GM18511 (cell line): ENCODE data around the gene NKAP.
A peak's percentile ranks its signal among the peaks of the same experiment; 100 is the strongest.
"Not testable (repeated sequence)": the region's sequence is repeated elsewhere in the genome, so short reads cannot be mapped to it uniquely, and the experiment has no call there.

Experiments
- ATAC-seq: cut with Tn5 transposase; IDR thresholded peaks from one replicate; pipeline ENCODE4 v1.9.1; 2021; ENCODE audit warnings: mild to moderate bottlenecking, moderate library complexity; ENCODE audit not compliant: unreplicated experiment

The NKAP gene

DNA sequence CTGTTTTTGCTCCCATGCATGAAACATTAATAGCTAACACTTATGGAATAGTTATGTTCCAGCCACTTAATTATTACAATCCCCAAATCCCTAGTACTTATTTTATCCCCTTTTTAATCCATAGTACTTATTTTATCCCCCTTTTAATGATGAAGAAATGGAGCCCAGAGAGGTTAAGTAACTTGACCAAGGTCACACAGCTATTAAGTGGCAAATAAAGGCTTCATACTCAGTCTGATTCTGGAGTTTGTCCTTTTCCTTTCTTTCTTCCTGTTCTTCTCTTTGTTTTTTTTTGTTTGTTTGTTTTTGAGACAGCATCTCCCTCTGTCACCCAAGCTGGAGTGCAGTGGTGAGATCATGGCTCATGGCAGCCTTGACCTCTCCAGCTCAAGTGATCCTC lies 2.2 kb downstream of the NKAP start:
- ATAC-seq, result no peak

DNA sequence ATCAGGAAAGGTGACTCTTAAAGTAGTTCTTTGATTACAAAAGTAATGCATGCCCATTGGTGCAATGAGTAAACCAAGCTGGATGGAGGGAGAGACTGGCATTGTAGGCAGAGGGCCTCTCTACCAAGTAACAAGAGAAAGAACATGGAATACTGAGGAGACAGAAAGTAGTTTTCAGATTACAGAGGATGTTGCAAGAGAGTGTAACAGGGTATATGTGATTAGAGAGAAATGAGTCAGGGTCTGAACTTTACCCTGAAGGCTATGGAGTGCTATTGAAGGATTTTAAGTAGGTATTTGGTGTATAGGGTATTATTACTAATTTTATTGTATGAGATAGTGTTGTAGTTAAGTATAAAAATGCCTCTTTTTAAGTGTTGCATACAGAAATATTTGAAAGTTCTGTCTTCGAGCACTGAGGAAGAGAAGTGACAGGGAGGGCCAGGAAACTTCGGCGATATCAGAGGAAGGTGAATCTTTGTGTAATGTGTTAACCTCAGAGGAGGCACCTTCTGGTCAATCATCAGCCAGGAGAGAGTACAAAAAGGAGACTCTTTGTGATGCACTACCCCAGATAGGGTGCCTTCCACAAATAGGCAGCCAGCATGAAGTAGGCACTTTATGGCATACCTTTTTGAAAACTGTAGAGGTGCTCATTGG lies 8.2 kb downstream of the NKAP start:
- no peak for ATAC-seq

DNA sequence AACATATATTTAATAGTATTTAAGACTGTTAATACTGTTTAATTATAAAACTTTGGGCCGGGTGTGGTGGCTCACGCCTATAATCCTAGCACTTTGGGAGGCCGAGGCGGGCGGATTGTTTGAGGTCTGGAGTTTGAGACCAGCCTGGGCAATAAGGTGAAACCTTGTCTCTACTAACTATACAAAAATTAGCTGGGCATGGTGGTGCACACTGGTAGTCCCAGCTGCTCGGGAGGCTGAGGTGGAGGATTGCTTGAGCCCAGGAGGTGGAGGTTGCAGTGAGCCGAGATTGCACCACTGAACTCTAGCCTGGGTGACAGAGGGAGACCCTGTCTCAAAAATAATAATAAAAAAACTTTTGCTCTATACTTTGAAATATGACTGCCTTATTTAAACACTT lies 21.2 kb downstream of the NKAP start:
- not testable (repeated sequence) for ATAC-seq

DNA sequence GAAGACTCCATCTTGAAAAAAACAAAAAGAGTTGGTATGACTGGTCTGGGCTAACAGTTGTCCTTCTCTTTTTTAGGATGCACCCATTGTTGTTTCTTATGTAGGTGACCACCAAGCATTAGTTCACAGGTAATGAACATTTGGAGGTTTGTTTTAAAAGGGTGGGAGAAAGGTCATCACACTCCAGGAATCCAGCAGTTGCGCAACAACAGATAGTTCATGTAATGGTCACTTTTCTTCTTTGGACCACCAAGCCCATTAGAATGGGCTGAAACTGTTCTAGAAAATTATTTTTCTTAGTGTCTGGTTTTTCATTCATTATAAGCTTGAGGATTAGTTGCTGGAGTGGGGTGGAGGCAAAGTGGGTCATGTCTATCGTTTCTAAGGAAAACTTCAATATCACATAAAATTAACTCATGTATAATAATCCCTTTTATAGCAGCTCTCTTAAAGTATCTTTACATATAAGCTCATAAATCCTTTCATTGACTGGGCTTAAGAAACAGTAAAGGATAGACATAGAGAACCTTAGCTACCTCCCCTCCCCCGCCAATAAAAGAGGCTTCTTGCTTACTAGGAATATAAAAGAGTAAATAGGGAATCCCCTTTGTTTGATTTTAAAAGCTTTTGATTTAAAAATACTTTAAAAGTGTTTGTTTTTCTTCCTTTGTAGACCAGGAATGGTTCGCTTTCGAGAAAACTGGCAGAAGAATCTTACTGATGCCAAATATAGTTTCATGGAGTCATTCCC lies 23.5 kb downstream of the NKAP start:
- no peak for ATAC-seq

DNA sequence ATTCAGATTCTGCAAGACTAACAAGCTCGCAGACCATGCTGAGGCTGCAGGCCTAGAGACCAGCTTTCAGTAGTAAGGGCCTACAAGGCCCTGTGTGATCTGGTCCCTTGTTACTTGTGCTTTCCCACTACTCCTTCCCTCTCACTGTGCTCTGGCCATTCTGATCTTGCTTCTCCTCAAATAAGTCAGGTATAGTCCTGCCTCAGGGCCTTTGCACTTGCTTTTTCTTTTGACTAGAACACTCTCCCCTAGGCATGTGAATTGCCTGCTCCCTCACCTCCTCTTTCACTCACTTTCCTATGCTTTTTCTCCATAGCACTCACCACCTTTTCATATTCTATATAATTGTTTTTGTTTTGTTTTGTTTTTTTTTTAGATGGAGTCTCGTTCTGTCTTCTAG lies 25.7 kb downstream of the NKAP start:
- ATAC-seq, result no peak

DNA sequence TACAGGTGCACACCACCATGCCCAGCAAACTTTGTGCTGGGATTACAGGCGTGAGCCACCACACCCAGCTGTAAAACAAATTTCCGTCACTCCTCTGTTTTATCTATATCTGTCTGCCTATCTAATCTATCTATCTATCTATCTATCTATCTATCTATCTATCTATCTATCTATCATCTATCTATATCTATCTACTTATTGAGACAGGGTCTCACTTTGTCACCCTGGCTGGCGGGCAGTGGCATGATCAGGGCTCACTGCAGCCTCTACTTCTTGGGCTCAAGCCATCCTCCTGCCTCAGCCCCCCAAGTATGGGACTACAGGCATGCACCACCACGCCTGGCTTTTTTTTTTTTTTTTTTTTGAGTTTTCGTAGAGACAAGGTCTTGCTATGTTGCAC lies 27.2 kb downstream of the NKAP start:
- ATAC-seq, result no peak

DNA sequence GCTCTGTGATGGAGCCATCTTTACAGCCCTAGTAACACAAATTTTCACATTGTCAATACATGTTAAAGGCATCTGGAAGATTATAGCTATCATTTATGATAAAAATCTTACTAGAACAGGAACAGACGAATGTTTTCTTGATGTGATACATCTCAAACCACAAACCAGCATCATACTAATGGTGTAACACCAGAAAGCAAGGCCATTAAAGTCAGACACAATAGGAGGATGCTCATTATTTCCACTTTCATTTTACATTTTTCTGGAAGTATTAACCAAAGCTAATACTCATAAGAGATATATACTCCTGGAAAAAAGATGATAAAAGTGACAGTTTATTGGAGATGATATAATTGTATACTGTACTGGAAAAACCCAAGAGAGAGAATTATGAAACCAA lies 42.6 kb downstream of the NKAP start:
- no peak for ATAC-seq

DNA sequence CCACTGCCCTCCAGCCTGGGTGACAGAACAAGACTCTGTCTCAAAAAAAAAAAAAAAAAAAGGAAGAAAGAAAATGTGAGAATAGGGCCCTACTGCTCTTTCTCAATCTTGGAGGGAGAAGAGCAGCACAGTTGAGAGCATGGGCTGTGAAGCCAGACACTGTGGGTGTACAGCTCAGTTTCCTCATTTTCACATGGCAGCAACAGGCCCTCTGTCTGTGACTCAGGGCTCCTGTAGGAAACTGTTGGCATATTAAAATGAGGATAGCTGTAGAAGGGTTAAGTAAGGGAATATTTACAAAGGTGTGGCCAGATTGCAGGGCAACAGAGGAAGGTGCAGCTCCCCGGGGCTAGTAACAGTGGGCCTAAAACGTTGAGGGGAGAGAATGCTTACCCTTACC lies 44.4 kb downstream of the NKAP start:
- ATAC-seq, result no peak

DNA sequence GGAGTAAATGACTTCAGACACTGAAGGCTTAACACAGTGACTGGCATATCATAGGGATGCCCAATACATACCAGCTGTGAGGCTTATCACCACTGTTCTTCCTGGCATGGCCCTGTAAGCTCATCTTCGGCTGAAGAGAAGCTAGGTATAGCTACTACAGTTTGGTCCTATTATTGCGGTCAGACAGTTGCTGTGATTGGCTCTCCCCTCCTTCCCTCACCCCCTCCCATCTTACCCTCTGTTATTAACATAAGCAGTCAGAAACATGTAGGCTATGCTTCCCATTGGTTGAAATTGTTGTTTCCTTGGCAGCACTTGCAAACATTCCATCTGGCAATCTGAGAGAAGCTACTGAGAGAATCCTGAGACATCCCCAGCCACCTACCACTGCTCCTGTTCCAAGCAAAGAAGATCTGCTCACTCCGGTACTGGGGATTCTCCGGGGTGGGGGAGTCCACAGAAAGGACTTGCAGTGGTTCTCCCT lies 47.7 kb downstream of the NKAP start, which contains the start of gene AKAP14:
Gene AKAP14 (plus strand): TSS at position 51 of the 484 bp plus-strand sequence. CDS start 7,331 bp downstream, outside the sequence.
- ATAC-seq, result no peak

DNA sequence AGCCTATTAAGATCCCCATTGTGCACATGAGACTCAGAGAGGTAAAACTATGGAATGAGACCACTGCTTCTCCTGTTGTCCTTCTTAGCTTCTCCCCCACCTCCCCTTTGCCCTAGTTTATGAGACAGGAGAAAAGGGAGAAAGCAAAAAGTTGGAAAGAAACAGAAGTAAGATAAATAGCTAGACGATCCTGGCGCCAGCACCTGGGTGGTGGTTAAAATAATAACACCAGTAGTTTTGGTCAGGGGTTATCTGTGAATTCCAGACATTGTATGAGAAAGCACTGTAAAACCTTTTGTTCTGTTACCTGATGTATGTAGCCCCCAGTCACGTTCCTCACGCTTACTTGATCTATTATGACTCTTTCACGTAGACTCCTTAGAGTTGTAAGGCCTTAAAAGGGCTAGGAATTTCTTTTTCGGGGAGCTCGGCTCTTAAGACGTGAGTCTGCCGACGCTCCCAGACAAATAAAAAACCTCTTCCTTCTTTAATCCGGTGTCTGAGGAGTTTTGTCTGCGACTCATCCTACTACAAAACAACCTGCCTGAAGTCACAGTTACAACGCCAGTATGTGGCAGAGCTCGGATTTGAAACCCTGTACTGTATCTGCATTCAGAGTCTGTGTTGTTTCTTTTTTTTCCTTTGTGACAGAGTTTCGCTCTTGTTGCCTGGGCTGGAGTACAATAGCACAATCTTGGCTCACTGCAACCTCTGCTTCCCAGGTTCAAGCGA lies 51.4 kb downstream of the NKAP start:
- not testable (repeated sequence) for ATAC-seq

DNA sequence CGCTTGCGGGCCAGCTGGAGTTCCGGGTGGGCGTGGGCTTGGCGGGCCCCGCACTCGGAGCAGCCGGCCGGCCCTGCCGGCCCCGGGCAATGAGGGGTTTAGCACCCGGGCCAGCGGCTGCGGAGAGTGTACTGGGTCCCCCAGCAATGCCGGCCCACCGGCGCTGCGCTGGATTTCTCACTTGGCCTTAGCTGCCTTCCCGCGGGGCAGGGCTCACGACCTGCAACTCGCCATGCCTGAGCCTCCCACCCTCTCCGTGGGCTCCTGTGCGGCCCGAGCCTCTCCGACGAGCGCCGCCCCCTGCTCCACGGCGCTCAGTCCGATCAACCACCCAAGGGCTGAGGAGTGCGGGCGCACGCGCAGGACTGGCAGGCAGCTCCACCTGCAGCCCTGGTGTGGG lies 52.9 kb downstream of the NKAP start:
- ATAC-seq, result not testable (repeated sequence)

DNA sequence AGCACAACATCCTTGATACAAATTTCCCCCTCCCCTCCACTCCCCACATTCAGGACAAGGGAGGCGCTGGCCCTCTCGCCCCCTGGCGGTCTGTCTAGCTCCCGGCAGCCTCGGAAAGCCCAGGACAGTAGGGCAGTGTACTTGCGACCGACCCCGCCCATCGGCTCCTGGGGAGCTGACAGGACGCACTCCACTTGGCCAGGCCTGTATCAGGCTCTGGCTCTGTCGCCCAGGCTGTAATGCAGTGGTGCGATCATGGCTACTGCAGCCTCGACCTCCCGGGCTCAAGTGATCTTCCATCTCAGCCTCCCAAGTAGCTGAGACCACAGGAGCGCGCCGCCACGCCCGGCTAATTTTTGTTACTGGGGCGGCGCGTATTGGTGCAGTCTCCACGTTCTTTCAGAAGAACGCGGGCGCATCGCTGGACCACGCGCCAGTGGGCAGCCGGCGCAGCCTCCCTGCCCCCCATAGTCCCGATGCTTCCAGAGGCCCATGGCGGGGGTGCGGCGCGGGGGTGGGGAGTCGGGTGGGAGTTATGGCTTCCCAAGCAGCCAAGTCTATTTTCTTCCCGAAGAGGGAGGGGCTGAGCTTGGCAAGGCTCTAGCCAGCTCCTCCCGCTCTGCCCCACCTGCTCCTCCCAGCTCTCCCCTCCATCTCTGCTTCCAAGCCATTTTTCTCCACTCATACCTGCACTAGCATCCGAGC lies 55.7 kb downstream of the NKAP start:
- ATAC-seq, result peak; percentile 89

DNA sequence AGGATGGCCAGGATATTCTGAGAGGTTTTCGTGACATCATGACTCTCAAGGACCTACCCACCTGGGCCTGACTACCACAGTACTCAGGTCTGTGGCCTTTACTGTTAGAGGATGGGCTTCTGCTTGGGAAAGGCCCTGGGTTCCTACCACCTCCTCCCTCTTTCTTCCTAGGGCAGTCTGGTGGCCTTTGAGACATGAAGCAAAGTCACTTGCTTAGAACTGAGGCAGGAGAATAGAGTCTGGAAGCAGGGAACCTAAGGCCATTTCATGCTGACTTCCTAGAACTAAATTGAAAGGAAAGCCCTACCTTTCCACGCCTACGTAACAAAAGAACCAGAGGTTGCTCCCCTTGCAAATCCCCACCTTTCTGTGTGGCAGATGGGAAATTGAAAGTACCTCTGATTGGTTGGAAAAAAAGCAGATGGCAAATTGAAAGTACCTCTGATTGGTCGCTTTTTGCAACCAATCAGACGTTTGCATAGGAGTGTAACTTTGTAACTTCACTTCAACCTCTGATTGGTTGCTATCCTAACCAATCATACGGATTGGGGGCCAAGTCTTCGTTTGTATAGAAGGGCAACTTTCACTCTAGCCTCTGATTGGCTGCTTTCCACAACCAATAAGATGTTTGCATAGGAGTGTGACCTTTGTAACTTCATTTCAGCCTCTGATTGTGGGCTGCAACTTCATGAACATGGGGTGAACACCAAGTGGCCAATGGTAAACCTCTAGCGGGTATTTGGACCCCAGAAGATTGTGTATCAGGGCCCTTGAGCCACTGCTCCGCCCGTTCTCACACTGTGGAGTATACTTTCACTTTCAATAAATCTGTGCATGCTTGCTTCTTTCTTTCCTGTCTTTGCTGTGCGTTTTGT lies 57.8 kb downstream of the NKAP start:
- no peak for ATAC-seq

DNA sequence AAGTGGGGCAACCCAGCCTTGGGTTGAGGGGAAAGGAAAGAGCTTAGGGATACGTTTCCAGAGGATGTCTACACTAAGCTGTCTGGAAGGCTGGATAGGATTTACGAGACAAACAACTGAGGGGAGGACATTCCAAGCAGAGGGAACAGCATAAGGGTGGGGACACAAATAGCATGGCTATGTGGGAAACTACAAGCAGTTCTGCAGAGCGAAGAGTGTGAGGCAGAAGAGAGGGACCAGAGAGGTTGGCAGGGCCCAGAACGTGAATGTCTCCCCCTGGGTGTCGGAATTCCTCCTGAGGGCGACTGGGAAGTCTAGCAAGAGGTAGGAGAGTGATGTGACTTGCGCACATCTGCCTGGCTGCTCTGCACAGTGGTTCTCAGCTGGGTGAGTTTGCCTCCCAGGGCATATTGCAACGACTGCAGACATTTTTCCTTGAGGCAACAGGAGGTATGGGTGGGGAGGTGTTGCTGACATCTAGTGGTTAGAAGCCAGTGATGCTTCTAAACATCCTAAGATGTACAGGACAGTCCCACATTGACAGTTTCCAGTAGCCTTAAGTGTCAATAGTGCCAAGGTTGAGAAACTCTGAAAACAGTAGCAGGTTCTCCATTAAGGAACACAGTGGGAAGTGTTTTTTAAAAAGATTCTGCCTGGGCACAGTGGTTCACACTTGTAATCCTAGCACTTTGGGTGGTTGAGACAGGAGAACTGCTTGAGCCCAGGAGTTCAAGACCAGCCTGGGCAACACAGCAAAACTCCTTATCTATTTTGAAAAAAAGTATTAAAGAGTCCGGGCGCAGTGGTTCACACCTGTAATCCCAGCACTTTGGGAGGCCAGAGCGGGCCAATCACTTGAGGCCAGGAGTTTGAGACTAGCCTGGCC lies 62.8 kb downstream of the NKAP start:
- ATAC-seq, result peak; percentile 95

DNA sequence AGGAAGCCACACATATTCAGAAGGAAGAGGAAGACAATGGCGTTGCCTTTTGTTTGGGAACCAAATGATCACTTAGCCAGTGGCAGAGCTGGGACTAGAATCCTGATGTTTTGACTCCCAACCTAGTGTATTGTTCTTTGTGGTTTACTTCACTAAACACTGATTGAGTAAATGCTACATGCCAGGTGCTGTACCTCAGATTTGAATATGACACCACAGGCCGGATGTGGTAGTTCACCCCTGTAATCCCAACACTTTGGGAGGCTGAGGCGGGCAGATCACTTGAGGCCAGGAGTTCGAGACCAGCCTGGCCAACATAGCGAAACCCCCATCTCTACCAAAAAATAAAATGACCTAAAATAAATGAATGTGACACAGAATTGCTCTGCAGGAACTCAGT lies 63.5 kb downstream of the NKAP start:
- no peak for ATAC-seq

DNA sequence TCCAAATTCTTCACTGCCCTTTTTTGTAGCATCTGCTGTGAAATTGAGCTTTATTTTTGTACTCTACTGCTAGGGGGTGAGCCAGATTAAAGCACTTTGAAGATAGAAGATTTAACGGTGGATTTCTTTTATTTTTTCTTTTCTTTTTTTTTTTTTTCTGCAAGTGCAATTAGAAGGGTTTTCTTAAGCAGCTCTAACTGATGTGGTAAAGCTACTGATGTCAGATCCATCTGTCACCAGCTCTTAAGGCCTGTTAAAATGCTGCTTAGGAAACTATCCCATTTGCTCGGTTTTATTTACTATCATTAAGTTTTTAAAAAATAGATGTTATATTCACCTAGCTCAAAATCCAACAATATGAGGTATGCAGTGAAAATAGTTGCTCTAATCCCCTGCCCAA lies 64.8 kb downstream of the NKAP start:
- ATAC-seq, result no peak

DNA sequence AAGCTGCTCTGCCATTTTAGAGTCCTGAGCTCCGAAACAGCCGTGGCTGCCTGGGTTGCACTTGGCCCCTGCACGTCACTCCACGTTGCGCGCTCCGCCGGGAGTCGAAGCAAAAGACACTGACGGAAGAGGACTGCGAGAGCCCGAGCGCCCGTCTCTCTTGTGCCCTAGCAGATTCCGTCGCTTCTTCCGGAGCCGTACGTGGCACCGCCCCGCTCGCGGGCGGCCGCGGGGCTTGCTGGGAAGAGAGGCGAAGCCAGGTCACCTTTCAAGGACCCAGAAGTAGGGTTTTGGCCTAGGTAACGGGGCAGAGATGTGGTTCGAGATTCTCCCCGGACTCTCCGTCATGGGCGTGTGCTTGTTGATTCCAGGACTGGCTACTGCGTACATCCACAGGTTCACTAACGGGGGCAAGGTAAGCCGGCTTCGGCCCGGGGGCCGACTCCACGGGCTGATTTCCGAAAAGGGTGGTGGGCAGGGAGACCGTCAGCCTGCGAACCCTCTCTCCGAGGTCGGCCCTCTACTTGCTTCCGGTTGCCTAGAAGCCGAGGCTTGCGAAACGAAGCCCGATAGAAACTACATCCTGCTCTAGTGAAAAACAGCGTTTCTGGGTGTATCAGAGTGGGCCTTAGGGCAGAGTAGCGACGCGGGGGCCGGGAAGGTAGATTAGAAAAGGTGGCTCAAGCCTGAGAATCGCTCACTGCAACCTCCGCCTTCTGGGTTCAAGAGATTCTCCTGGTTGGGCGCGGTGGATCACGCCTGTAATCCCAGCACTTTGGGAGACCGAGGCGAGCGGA lies 71.8 kb downstream of the NKAP start, which contains the start of the genes NDUFA1 and RNF113A:
Gene NDUFA1 (plus strand): TSS at position 234 of the 797 bp plus-strand sequence. CDS start 80 bp downstream, at position 314.
Gene RNF113A (minus strand): TSS at position 135 of the 797 bp plus-strand sequence. CDS start 120 bp downstream, at position 15.
- ATAC-seq, result peak; percentile 93

DNA sequence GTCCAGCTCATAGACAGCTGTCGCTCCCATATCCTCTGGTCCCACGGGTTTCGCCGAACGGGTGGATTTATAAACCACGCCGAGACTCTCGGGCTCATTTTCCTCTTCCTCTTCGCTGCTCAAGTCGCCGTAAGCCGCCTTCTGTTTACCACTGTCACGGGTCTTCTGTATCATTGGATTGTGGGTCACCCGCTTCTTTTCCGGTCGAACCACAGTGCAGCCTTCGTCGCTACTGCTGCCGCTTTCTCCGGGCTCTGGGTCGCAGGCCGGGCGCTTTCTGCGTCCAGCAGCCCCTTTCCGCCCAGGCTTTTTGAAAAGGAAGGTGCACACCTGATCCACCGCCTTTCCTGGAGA lies 72.3 kb downstream of the NKAP start:
- ATAC-seq, result peak; percentile 47
